NCI-H82 (cell line): ENCODE data around the gene NUP214.
A peak's percentile ranks its signal among the peaks of the same experiment; 100 is the strongest.

Experiments
- DNase-seq: peaks from one replicate; lab custom pipeline; 2025; lab: John Stamatoyannopoulos, UW

Gene NUP214

GRCh38 chr9:131277287-131277909 lies 152.0 kb downstream of the NUP214 start:
- DNase-seq: peak; percentile 47

DNA sequence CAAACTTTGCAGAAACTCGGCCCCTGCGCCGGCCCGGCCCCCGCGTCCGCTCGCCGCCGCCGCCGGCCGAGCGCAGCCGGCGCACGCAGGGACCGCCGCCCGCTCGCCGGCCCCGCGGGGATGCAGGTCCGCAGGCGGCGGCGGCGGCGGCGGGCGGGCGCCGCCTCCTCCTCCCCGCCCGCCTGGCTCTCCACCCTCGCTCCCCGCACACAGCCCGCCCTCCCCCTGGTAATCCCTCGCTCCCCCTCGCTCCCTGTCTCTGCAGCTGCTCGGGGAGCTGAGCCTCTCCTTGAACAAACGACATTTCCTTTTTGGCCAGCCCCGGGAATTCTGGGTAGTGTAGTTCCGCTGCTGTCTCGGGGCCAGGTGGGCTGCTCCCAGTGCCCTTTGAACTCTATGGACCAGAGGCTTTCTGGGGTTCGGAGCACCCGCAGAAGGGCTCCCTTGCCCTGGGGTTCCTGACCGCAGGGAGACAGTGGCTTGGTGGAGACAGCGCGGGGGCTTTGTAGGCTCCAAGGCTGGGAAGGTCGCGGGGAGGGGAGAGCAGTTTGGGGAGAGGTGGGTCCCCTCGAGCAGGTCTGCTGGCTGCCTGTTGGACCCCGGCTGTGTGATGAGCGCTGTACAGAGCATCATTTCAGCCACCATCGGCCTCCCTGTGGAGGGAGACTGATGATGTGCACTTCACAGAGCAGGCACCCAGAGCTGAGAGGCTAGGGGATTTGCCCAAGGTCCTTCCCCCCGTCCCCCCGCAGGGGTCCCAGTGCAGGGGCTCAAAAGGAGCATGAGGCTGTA lies 152.7 kb downstream of the NUP214 start:
- DNase-seq: peak; percentile 97

DNA sequence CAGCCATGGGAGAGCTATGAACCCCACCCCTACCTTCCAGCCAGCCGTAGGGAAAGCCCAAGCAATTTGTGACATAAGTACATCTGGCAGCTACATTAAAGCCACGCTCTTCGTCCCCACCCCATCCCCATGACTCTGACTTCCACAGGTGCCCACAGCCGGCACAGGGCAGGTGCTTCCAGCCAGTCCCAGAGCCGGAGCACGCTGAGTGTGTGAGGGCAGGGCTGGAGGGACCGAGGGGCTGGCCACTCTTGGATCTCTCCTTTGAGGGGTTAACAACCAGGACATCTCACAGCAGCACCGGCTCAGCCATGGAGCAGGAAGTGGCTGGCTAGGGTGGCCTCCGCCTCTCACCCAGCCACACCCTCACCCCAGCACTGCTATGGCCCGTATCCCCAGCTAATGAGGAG lies 153.3 kb downstream of the NUP214 start:
- DNase-seq: no peak

GRCh38 chr9:131279196-131279862 lies 153.9 kb downstream of the NUP214 start:
- DNase-seq: no peak

DNA sequence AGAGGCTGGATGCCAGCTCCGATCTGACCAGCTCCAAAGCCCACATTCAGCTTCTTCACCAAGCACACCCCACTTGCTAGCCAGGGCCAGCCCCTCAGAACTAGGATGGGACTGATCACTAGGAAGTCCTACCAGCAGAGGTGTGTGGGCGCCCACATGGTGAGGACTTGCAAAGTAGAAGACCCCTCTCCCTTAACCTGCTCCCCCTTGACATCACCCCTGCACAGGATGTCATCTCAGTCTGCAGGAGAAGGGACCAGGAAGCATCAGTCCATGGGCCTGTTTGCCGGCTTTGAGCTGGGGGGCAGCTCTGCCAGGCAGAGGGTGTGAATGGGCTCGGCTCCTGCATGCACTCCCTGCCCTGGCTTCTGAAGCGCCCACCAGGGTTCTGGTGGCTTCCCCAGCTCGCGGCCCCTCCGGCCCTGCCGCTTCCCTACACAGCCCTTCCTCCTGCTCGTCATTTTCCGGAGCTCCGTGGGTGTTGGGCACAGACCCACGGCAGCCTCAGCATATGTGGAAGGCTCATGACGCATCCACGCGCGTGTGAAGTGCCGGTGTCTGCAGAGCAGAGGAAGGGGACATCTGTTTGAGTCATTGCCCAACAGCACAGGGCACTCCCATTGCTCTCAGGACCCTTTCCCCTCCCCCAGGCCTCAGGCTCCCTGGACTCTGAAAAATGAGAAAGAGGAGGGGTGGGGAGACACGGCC lies 154.6 kb downstream of the NUP214 start:
- no peak for DNase-seq

DNA sequence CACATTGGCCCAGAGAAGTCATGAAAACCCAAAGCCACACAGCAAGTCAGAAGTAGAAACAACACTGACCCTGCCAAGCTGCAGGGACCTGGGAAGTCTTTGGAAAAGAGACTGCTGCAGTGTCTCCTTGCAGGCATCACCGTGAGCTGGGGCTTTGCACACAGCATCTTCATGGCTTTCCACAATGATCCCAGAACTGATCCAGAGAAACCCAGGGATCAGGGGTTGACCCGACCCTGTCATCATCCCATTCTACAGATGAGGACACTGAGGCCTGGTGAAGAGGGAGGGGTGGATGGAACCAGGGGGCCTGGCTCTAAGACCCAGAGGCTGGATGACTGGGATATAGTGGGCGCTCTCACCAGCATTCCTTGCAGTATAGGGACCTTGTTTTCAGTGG lies 155.3 kb downstream of the NUP214 start:
- no peak for DNase-seq

DNA sequence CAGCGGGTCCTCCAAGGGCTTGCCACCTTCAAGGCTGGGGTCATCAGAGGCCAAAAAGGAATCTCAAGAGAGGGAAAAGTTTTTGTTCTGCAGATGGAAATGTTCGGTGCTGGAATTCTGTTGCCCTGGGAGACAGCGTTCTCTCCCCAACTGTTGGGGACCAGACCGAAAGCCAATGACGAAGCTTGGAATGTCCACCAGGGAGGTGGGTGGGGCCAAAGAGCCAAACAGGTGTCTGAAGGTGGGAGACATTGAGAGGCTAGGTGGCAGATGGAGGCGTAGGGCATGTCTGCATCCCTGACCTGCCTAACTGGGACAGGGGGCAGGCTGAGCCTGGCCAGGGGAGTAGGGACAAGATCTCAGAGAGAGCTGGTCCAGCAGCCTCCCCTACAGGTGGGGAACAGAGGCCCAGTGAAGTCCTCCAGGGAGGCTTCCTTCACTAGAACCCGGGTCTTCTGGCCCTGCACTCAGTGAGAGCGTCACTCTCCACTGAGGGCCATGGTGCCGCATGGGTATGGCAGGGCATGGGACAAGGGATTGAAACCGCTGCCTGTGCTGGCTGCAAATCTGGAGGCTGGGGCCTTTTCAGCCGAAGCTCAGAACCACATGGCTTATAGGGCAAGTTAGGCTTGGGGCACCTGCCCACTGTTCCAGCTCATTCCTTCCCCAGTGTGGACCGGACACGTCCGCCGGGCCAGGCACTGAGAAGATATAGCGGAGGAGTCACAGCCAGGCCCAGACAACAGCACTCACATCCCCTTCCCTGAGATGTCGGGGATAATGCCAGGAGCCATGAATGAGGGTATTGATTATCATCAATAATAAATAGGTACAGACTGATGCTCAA lies 156.0 kb downstream of the NUP214 start:
- no peak for DNase-seq

DNA sequence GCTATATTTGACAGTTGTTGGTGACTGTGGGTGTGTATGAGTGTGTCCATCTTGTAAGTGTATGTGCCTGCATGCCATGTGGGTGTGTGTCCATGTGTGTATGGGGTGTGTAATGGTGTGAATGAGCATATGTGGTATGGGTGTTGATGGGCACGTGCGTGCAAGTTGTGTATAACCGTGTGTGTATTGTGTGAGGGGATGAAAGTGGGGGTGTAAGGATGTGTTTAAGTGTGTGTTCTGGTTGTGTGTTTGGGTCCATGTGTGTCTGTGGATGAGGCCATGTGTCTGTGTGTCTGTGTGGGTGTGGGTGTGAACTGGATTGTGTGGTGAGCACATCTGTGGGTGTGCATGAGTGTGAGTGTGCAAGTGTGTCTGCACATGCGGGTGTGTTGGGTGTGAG lies 156.8 kb downstream of the NUP214 start:
- DNase-seq: no peak

DNA sequence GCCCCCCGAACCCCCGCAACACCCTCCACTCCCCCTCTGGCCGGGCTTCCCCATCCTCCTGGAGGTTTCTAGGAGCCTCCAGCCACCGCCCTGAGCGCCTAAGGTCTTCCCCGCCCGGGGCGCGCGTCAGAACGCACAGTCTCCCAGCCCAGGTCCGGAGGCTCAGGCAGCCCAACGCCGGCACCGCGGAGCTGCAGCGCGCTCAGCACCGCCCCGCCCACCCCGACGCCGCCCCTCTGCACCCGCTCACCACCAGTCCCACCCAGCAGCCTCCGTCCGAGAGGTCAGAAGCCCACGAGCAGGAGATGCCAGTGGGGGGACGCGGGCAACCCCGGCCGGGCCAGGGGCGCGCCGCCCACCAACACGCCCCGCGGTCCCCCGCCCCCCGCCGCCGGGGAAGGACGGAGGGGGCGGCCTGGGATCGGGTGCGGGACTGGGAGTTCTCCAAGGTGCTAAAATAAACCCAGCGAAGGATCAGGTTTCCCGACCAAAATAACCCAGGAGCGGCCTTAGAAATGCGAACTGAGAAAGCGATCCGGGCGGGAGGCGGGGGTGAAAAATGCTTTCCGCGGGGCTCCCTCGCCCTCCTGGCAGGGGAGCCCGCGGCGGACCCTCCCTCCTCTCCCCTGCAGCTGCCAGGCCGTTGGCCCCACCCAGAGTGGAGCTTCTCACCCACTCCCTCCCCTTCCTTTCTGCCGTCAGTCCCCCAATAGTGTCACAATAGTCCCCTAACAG lies 157.5 kb downstream of the NUP214 start:
- peak; percentile 42 for DNase-seq
